CD4-positive, alpha-beta T cell treated with Interleukin-15 for 4 hours (primary cell): Measurements from ENCODE around the gene TTC7B.

ENCODE experiments used
- DNase-seq: peaks from one replicate; pipeline ENCODE4 v3.0.0-alpha.2; 2020; ENCODE audit warnings: low spot score

TTC7B gene

GRCh38 chr14:90805662-90806540, 10.3 kb downstream of the TTC7B start:
- no peak for DNase-seq

GRCh38 chr14:90805084-90805391, 11.2 kb downstream of the TTC7B start:
- no peak for DNase-seq

GRCh38 chr14:90804292-90805083, 11.7 kb downstream of the TTC7B start:
- no peak for DNase-seq

- DNase-seq: no peak
These were observed 13.0 kb downstream of the TTC7B start for GRCh38 chr14:90803249-90803648.

DNA sequence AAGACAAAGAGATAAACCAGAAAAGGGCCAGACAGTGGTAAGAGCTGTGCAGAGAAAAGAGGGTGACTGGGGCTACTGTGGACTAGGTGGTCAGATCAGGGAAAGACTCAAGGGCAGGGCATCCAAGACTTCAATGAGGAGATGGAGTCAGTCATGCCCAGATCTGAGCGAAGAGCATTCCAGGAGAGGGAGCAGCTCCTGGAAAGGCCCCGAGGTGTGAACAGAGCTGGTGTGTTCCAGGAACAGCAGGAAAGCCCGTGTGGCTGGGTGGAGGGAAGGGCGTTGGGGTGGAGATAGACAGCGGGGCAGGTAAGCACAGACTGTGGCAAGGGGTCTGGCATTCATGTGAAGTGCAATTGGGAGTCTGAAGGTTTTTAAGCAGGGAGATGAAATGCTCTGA, 16.8 kb downstream of the TTC7B start:
- no peak for DNase-seq

GRCh38 chr14:90797919-90798318, 18.3 kb downstream of the TTC7B start:
- DNase-seq: no peak

DNA sequence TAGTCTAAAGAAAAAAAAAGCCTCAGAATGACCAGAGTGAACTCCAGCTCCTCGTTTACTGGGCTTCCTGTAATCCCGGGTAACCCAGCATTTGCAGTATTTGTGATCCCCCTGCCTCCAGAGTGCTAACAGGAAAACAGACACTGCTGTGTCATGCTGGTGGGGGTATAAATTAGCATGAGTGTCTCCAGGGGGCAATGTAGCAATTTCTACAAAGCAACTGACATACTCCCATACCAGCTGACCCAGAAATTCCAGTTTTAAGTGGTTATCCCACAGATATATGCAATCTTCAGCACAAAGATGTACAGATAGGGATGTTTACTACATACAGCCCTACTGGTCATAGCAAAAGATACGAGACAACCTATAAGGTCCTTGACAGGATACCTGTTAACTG, 18.8 kb downstream of the TTC7B start:
- DNase-seq: no peak

DNA sequence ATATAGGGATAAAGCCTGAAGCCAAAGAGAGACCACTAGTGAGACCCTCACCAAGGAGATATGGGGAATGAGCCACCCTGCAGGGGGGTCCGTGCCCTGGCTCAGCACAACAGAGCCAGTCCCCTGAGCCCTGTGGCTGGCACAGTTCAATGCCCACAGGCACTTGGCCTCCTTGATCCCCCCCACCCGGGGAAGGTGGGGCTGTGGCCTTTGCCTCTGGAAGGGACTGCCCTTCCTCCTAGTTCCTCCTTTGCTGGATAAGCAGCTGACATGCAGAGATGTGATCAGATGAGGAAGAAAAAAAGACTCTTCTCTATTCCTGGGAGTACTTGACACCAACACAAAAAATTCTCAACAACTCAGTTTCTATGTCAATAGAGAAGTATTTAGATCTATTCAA, 19.9 kb downstream of the TTC7B start:
- no peak for DNase-seq

DNA sequence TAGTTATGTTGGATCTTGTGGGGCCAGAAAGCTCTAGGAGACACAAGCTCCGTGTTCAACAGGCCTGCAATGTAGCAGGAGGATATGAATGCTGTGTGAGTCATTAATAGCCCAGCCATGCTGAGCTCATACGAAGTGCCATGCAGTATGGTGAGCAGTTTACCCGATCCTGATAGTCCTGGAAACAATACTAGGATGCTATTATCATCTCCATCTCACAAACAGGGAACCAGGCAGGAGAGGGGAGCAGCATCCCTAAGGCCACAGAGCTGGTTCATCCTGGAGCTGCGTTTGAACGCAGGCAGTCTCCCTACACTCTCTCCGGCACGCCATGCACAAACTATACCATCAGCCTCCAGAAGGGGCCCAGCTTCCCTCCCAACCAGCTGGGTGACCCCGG, 20.5 kb downstream of the TTC7B start:
- no peak for DNase-seq

- no peak for DNase-seq
These were observed 24.7 kb downstream of the TTC7B start for GRCh38 chr14:90791486-90791885.

DNA sequence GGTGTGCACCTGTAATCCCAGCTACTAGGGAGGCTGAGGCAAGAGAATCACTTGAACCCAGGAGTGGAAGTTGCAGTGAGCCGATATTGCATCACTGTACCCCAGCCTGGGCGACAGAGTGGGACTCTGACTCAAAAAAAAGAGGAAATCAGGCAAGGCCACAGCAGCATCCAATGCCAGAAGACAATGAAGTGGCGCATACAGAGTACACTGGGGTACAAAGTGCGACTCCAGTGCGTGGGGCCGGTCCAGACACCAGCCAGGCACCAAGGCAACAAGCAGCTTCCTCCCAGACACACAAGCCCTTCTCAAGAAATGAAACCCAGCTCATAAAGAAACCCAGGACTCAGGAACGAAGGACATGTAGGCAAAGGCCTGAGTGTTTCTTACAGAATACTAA, 28.2 kb downstream of the TTC7B start:
- no peak for DNase-seq

DNA sequence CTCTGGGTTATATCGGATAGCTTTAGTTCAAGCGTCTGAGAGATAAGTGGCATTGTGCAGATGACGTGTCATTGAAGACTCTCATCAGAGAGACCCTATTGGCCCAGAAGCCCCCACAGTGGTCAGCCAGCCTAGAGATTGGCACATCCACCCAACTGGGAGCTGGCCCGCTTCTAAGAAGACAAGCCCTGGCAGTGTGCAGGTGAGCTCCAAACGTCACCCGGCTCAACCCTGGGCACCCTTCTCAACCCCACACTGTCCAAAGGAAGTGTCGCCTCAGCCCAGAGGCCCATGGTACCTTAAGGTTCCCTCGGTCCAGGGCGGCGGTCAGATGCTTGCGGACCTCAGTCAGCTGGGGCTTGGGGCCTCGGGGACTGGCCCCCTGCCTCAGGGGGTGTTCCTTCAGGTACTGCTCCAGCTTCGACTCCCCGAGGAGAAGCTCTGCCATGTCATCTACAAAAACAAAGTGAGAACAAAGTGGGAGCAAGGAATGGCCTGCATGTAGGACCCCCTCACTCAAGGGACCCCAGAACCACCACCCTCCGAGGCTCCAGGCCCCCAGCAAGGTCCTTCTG, 30.3 kb downstream of the TTC7B start:
- DNase-seq: no peak

GRCh38 chr14:90785471-90785870, 30.8 kb downstream of the TTC7B start:
- DNase-seq: no peak

- no peak for DNase-seq
These were observed 31.5 kb downstream of the TTC7B start for GRCh38 chr14:90784621-90785270.

DNA sequence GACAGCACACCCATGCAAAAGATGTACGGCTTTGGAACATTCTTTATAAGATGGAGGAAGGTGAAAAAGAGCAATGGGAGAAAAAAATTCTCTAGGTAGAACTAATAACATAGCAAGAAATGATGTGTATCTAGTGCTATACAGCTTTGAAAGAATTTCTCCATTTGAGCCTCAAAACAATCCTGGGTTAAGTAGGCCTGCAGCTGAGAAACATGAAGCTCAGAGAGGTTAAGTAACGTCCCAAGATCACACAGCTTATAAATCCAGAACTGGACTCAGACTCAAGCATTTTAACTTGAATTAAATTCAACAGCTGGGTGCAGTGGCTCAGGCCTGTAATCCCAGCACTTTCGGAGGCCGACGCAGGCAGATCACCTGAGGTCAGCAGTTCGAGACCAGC, 32.9 kb downstream of the TTC7B start:
- no peak for DNase-seq

DNA sequence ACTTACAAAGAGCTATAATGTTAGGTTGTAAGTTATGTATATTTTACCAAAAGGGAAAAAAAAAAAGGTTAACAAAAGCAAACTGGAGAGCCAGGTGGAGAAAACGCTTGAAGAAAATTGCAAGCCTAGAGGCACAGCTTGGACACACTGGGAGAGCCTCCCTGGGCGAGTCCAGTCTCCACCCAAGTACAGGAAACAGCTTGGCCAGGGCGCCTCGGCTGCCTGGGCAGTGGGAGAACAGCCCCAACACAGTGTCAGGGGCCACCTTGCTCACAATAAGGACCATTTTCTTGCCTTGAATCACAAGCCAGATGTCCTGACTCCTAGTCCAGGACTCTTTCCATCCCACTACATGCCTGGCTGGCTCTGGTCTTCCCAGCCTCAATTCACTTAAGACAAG, 33.3 kb downstream of the TTC7B start:
- no peak for DNase-seq

- DNase-seq: no peak
These were observed 34.4 kb downstream of the TTC7B start for GRCh38 chr14:90781876-90782275.

- no peak for DNase-seq
These were observed 34.9 kb downstream of the TTC7B start for GRCh38 chr14:90781344-90781761.

- no peak for DNase-seq
These were observed 35.7 kb downstream of the TTC7B start for GRCh38 chr14:90780519-90780918.

GRCh38 chr14:90778571-90779255, 37.5 kb downstream of the TTC7B start:
- no peak for DNase-seq

DNA sequence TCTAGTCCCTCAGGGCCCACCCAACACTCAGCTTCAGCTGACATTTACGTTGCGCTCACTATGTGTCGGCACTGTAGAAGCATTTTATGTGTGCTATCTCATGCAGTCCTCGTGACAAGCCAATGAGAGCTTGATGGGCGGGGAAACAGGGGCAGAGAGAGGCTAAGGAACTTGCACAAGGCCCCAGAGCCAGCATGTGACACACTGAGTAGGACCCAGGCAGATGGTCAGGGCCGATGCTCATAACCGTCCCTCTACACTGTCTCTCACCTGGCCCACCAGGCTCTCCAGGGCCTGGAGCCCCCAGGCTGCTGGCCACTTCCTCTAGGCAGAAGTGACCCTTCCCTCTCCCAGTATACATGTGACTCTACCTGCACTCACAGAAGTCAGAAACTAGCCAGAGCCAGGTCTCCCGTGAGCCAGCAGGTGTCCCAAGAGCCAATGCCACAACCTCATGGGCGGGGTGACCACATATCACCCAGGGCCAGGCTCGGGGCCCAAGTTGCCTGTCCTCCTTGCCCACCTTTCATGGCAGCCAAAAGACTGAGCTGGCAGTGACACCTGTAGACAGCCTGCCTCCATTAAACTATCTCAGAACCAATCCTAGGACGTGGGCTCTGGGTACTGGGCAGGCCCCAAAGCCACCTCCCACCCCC, 38.3 kb downstream of the TTC7B start:
- no peak for DNase-seq

GRCh38 chr14:90777358-90777757, 38.9 kb downstream of the TTC7B start:
- no peak for DNase-seq
